Calu3 (cell line): ENCODE measurements around the gene MEGF10. TPM values are rescaled to one million over a fixed set of nuclear protein-coding genes. Genes with fewer than 3 reads are reported as not detected.

Source experiments
- BruUV-seq: library from RNA; stranded (reverse); fragments of 400-500 nt; replicated peaks from 2 replicates; lab custom pipeline; 2021; lab: Mats Ljungman, UMichigan
- CTCF ChIA-PET: fragments of 300-600 bp; sonication (Branson Sonifier 250); formaldehyde crosslinking; loops from one replicate; lab custom pipeline; 2022; ENCODE audit warnings: antibody characterized with exemption; lab: Charles Lee
- DNase-seq: peaks from one replicate; pipeline ENCODE4 v3.0.0; 2022
- H3K27ac Mint-ChIP-seq: one replicate; pipeline ENCODE4 v1.8.0; 2022; ENCODE audit warnings: mixed read lengths; ENCODE audit not compliant: unreplicated experiment
- H3K27me3 Mint-ChIP-seq: one replicate; pipeline ENCODE4 v1.8.0; 2022; ENCODE audit warnings: mixed read lengths; ENCODE audit not compliant: unreplicated experiment
- H3K36me3 Mint-ChIP-seq: one replicate; pipeline ENCODE4 v1.8.0; 2022; ENCODE audit warnings: mild to moderate bottlenecking, moderate library complexity, mixed read lengths; ENCODE audit not compliant: insufficient read depth, unreplicated experiment
- H3K4me1 Mint-ChIP-seq: one replicate; pipeline ENCODE4 v1.8.0; 2022; ENCODE audit warnings: mild to moderate bottlenecking, low read depth, mixed read lengths; ENCODE audit not compliant: unreplicated experiment
- H3K4me3 Mint-ChIP-seq: one replicate; pipeline ENCODE4 v1.8.0; 2022; ENCODE audit warnings: mild to moderate bottlenecking, low read depth, moderate library complexity, mixed read lengths; ENCODE audit not compliant: unreplicated experiment
- H3K9me3 Mint-ChIP-seq: one replicate; pipeline ENCODE4 v1.8.0; 2022; ENCODE audit warnings: low read depth, mixed read lengths; ENCODE audit not compliant: unreplicated experiment
- CTCF ChIP-seq: fragments of 200-600 bp; IDR thresholded peaks from one replicate; pipeline ENCODE4 v1.8.0; 2022; ENCODE audit warnings: antibody characterized with exemption; ENCODE audit not compliant: unreplicated experiment
- intact Hi-C: fragments of 100-400 bp; cut with micrococcal nuclease; formaldehyde crosslinking; loops from one replicate; pipeline ENCODE4 v1.10.0; 2022; ENCODE audit not compliant: unreplicated experiment
- total RNA-seq: library from RNA; stranded (reverse); gene quantifications from 2 replicates; pipeline ENCODE4 v1.2.3, GENCODE V29; 2022

Gene MEGF10
- total RNA-seq, 1 experiment from 2014 or later: 0.71 TPM

- Mint-ChIP-seq H3K27ac (no peak overlapping the region), H3K36me3 (no peaks in the 10 kb centered on the region), H3K4me1 (peaks cover 16% of the 10 kb centered on the region), H3K9me3 (no peaks in the 10 kb centered on the region), H3K27me3 (no peaks in the 10 kb centered on the region), H3K4me3 (no peak overlapping the region)
- intact Hi-C loops: no loop called here
- no TSS peak for BruUV-seq
- no peak for TF ChIP-seq CTCF
- CTCF ChIA-PET: interaction anchor here (1.3 kb wide), 1 partner anchor 46 kb away, joined by 4 read pairs; no protein-coding TSS in a partner anchor
- DNase-seq: no peak
Observed at GRCh38 chr5:127446626-127447025, 156.0 kb downstream of the MEGF10 start.

GRCh38 chr5:127447827-127448226, 157.2 kb downstream of the MEGF10 start:
- no peaks in the 10 kb centered on the region for H3K9me3 Mint-ChIP-seq
- no peaks in the 10 kb centered on the region for H3K36me3 Mint-ChIP-seq
- no peak overlapping the region for H3K4me3 Mint-ChIP-seq
- no peak overlapping the region for H3K27ac Mint-ChIP-seq
- no TSS peak for BruUV-seq
- CTCF ChIA-PET: no interaction called here
- TF ChIP-seq CTCF: no peak
- peaks cover 8% of the 10 kb centered on the region for H3K27me3 Mint-ChIP-seq
- intact Hi-C loops: no loop called here
- H3K4me1 Mint-ChIP-seq: peaks cover 8% of the 10 kb centered on the region
- DNase-seq: no peak

- BruUV-seq: no TSS peak
- no peaks in the 10 kb centered on the region for H3K36me3 Mint-ChIP-seq
- no peak overlapping the region for H3K4me3 Mint-ChIP-seq
- no peaks in the 10 kb centered on the region for H3K9me3 Mint-ChIP-seq
- H3K4me1 Mint-ChIP-seq: no peaks in the 10 kb centered on the region
- DNase-seq: no peak
- CTCF ChIA-PET: no interaction called here
- TF ChIP-seq CTCF: no peak
- intact Hi-C loops: no loop called here
- peaks cover 14% of the 10 kb centered on the region for H3K27me3 Mint-ChIP-seq
- H3K27ac Mint-ChIP-seq: no peak overlapping the region
Observed at GRCh38 chr5:127450046-127450445, 159.4 kb downstream of the MEGF10 start.

GRCh38 chr5:127451096-127451495, 160.5 kb downstream of the MEGF10 start:
- H3K9me3 Mint-ChIP-seq: no peaks in the 10 kb centered on the region
- intact Hi-C loops: no loop called here
- CTCF ChIA-PET: no interaction called here

More at GRCh38 chr5:127451096-127451495, 160.5 kb downstream of the MEGF10 start:
- no peak for TF ChIP-seq CTCF
- Mint-ChIP-seq H3K27ac (no peak overlapping the region), H3K4me3 (no peak overlapping the region), H3K4me1 (no peaks in the 10 kb centered on the region), H3K36me3 (no peaks in the 10 kb centered on the region), H3K27me3 (peaks cover 14% of the 10 kb centered on the region)
- no peak for DNase-seq
- no TSS peak for BruUV-seq
